PC-9 (cell line): ENCODE measurements around the gene PLPP3. TPM values are rescaled to one million over a fixed set of nuclear protein-coding genes. Genes with fewer than 3 reads are reported as not detected.

Experiments
- BruUV-seq: library from RNA; stranded (reverse); fragments of 400-500 nt; replicated peaks from 2 replicates; lab custom pipeline; 2021; lab: Mats Ljungman, UMichigan
- CTCF ChIA-PET: fragments of 300-600 bp; sonication (Branson Sonifier 250); formaldehyde crosslinking; loops from one replicate; lab custom pipeline; 2022; ENCODE audit warnings: antibody characterized with exemption; lab: Charles Lee
- POLR2A ChIA-PET: fragments of 300-600 bp; sonication (Branson Sonifier 250); formaldehyde crosslinking; loops from one replicate; lab custom pipeline; 2022; ENCODE audit warnings: antibody characterized with exemption; ENCODE audit not compliant: unreplicated experiment; lab: Charles Lee
- DNase-seq, 2 experiments: peaks; one replicate each; pipeline versions ENCODE4 v3.0.0 to v3.0.0-alpha.2; 2015 to 2022; ENCODE audit warnings: mixed read lengths in 1 of 2
- H2AFZ ChIP-seq: fragments of 200-600 bp; sonication (generic); 2 replicates; pipeline ENCODE4 v1.8.1; 2017; ENCODE audit warnings: antibody characterized with exemption
- H3F3A ChIP-seq: fragments of 200-600 bp; sonication (generic); 2 replicates; pipeline ENCODE4 v1.8.1; 2017; ENCODE audit warnings: antibody characterized with exemption, mild to moderate bottlenecking, low read depth; ENCODE audit not compliant: insufficient read depth
- H3K27ac ChIP-seq: fragments of 200-600 bp; sonication (generic); 2 replicates; pipeline ENCODE4 v1.6.1; 2016; ENCODE audit warnings: mixed run types
- H3K27me3 ChIP-seq: fragments of 200-600 bp; sonication (generic); 2 replicates; pipeline ENCODE4 v1.6.1; 2016; ENCODE audit warnings: low read depth, mixed run types; ENCODE audit not compliant: insufficient read depth
- H3K36me3 ChIP-seq: fragments of 200-600 bp; sonication (generic); 2 replicates; pipeline ENCODE4 v1.6.1; 2016; ENCODE audit warnings: low read depth, mixed run types
- H3K4me1 ChIP-seq: fragments of 200-600 bp; sonication (generic); replicated peaks from 2 replicates; pipeline ENCODE4 v1.6.1; 2016; ENCODE audit warnings: mixed run types; ENCODE audit not compliant: insufficient read depth
- H3K4me2 ChIP-seq: fragments of 200-600 bp; sonication (generic); 2 replicates; pipeline ENCODE4 v1.6.1; 2017; ENCODE audit warnings: mixed run types
- H3K4me3 ChIP-seq: fragments of 200-600 bp; sonication (generic); 2 replicates; pipeline ENCODE4 v1.6.1; 2016; ENCODE audit warnings: mixed run types
- H3K79me2 ChIP-seq: fragments of 200-600 bp; sonication (generic); 2 replicates; pipeline ENCODE4 v1.6.1; 2017; ENCODE audit warnings: low read depth, mixed run types
- H3K9me2 ChIP-seq: fragments of 200-600 bp; sonication (generic); 2 replicates; pipeline ENCODE4 v1.8.1; 2017; ENCODE audit warnings: mild to moderate bottlenecking; ENCODE audit not compliant: insufficient read depth
- H3K9me3 ChIP-seq: fragments of 200-600 bp; sonication (generic); 2 replicates; pipeline ENCODE4 v1.8.1; 2016; ENCODE audit warnings: low read depth; ENCODE audit not compliant: insufficient read depth
- H4K20me1 ChIP-seq: fragments of 200-600 bp; sonication (generic); 2 replicates; pipeline ENCODE4 v1.8.1; 2017; ENCODE audit not compliant: insufficient read depth
- EZH2 ChIP-seq: fragments of 200-600 bp; sonication (generic); IDR thresholded peaks from 2 replicates; pipeline ENCODE4 v1.8.0; 2017; ENCODE audit warnings: antibody characterized with exemption, low read depth
- intact Hi-C: fragments of 100-400 bp; cut with micrococcal nuclease; formaldehyde crosslinking; loops from one replicate; pipeline ENCODE4 v1.10.0; 2022; ENCODE audit not compliant: unreplicated experiment
- total RNA-seq: library from RNA; stranded (reverse); gene quantifications from 2 replicates; pipeline ENCODE4 v1.2.3, GENCODE V29; 2021
- TF ChIP-seq, protein P1 (sequence below): fragments of 200-600 bp; sonication (generic); conservative IDR thresholded peaks from 2 replicates; pipeline ENCODE4 v1.6.1; 2017; ENCODE audit warnings: mixed run types, antibody characterized with exemption, mild to moderate bottlenecking, moderate library complexity

The PLPP3 gene
- total RNA-seq, 1 experiment from 2014 or later: 22.4 TPM

- Histone ChIP-seq H4K20me1 (no peaks in the 10 kb centered on the region), H3K36me3 (no peaks in the 10 kb centered on the region), H3K27ac (no peak overlapping the region), H3K79me2 (no peaks in the 10 kb centered on the region), H3K9me3 (no peaks in the 10 kb centered on the region), H3K4me2 (no peak overlapping the region), H3K4me3 (no peak overlapping the region), H3F3A (peaks cover 7% of the 10 kb centered on the region; the same call in 1 of the 2 replicates), H3K9me2 (no peaks in the 10 kb centered on the region), H3K27me3 (no peaks in the 10 kb centered on the region), H3K4me1 (peaks cover 12% of the 10 kb centered on the region), H2AFZ (no peak overlapping the region)
- TF ChIP-seq, protein P1, sequence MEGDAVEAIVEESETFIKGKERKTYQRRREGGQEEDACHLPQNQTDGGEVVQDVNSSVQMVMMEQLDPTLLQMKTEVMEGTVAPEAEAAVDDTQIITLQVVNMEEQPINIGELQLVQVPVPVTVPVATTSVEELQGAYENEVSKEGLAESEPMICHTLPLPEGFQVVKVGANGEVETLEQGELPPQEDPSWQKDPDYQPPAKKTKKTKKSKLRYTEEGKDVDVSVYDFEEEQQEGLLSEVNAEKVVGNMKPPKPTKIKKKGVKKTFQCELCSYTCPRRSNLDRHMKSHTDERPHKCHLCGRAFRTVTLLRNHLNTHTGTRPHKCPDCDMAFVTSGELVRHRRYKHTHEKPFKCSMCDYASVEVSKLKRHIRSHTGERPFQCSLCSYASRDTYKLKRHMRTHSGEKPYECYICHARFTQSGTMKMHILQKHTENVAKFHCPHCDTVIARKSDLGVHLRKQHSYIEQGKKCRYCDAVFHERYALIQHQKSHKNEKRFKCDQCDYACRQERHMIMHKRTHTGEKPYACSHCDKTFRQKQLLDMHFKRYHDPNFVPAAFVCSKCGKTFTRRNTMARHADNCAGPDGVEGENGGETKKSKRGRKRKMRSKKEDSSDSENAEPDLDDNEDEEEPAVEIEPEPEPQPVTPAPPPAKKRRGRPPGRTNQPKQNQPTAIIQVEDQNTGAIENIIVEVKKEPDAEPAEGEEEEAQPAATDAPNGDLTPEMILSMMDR: no peak
- no peak for TF ChIP-seq EZH2
- no peak for DNase-seq
- no TSS peak for BruUV-seq
- ChIA-PET POLR2A (interaction anchor here (0.7 kb wide), 1 partner anchor 12 kb away, joined by 8 read pairs; no protein-coding TSS in a partner anchor), CTCF (no interaction called here)
- intact Hi-C loops: no loop called here
Observed at GRCh38 chr1:56453417-56454078, 125.8 kb downstream of the PLPP3 start.

GRCh38 chr1:56453016-56453415 is 126.3 kb downstream of the PLPP3 start:
- ChIA-PET POLR2A (no interaction called here), CTCF (no interaction called here)
- Histone ChIP-seq H3K27ac (no peak overlapping the region), H3K4me1 (peaks cover 12% of the 10 kb centered on the region), H2AFZ (no peak overlapping the region), H3K79me2 (no peaks in the 10 kb centered on the region), H3K27me3 (no peaks in the 10 kb centered on the region), H4K20me1 (no peaks in the 10 kb centered on the region), H3K4me3 (no peak overlapping the region), H3K36me3 (no peaks in the 10 kb centered on the region), H3F3A (peaks cover 7% of the 10 kb centered on the region; the same call in 1 of the 2 replicates), H3K9me3 (no peaks in the 10 kb centered on the region), H3K9me2 (no peaks in the 10 kb centered on the region), H3K4me2 (no peak overlapping the region)
- TF ChIP-seq EZH2: no peak
- TF ChIP-seq, protein P1: no peak
- no peak for DNase-seq
- BruUV-seq: no TSS peak
- intact Hi-C loops: no loop called here

- Histone ChIP-seq H3K4me3 (no peak overlapping the region), H3K27ac (no peak overlapping the region), H3F3A (peaks cover 7% of the 10 kb centered on the region; the same call in 1 of the 2 replicates), H3K4me1 (peaks cover 11% of the 10 kb centered on the region), H4K20me1 (no peaks in the 10 kb centered on the region), H3K36me3 (no peaks in the 10 kb centered on the region), H2AFZ (no peak overlapping the region), H3K4me2 (no peak overlapping the region), H3K9me3 (no peaks in the 10 kb centered on the region), H3K27me3 (no peaks in the 10 kb centered on the region), H3K9me2 (no peaks in the 10 kb centered on the region), H3K79me2 (no peaks in the 10 kb centered on the region)
- TF ChIP-seq EZH2: no peak
- TF ChIP-seq, protein P1: no peak
- no peak for DNase-seq
- intact Hi-C loops: no loop called here
- ChIA-PET POLR2A (no interaction called here), CTCF (no interaction called here)
- BruUV-seq: no TSS peak
Observed at GRCh38 chr1:56452027-56453011, 127.0 kb downstream of the PLPP3 start.
